Measurements from ENCODE around the gene CCDC61.

DNA sequence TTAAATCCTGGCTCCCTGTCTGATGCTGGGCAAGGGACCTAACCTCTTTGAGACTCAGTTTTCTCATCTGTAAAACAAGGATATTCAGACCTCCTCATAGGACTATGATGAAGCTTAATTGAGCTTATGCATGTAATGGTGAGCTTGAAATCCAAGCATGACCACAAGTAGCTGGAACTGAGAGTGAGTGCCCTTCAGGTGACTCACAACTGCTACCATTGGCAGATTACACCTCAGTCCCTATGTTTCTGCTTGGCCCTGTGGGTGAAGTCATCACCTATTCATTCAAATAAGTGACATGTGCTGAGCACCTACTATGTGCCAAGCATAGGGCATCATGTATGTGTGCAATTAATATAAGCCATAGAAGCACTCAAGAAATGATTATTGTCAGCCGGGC is 47.3 kb upstream of the CCDC61 start:
- no peak for TF ChIP-seq POLR2A (IDR thresholded peaks at IDR 0.05; ENCODE audit: low read length)
- no peak for TF ChIP-seq GATA1 (IDR thresholded peaks at IDR 0.05; ENCODE audit: low read depth, low read length)
